BE2C (cell line): Measurements from ENCODE around the gene CACNA2D3.
A peak's percentile ranks its signal among the peaks of the same experiment; 100 is the strongest.

Experiments
- DNase-seq: peaks from one replicate; pipeline ENCODE4 v3.0.0-alpha.2; 2020
- H3K27me3 ChIP-seq: fragments of 250-450 bp; sonication (Bioruptor Pico); 2 replicates; pipeline ENCODE4 v1.5.1; 2020; ENCODE audit warnings: mild to moderate bottlenecking
- H3K36me3 ChIP-seq: fragments of 250-450 bp; sonication (Bioruptor Pico); 2 replicates; pipeline ENCODE4 v1.5.1; 2020; ENCODE audit warnings: mild to moderate bottlenecking
- H3K4me1 ChIP-seq: fragments of 250-450 bp; sonication (Bioruptor Pico); 2 replicates; pipeline ENCODE4 v1.5.1; 2020
- H3K4me3 ChIP-seq: 2 replicates; pipeline ENCODE4 v1.5.1; 2011; ENCODE audit warnings: low read depth, low read length
- H3K9me3 ChIP-seq: fragments of 250-450 bp; sonication (Bioruptor Pico); 2 replicates; pipeline ENCODE4 v1.5.1; 2020
- CTCF ChIP-seq: IDR thresholded peaks from 2 replicates; pipeline ENCODE4 v1.5.1; 2012; ENCODE audit warnings: mild to moderate bottlenecking, low read depth, low read length

The CACNA2D3 gene

GRCh38 chr3:54193093-54193492, 70.7 kb downstream of the CACNA2D3 start:
- H3K27me3 ChIP-seq: no peaks in the 10 kb centered on the region
- H3K36me3 ChIP-seq: no peaks in the 10 kb centered on the region
- TF ChIP-seq CTCF: no peak
- H3K4me3 ChIP-seq: no peak overlapping the region
- H3K4me1 ChIP-seq: no peaks in the 10 kb centered on the region
- H3K9me3 ChIP-seq: no peaks in the 10 kb centered on the region
- no peak for DNase-seq

GRCh38 chr3:54196360-54196991, 74.1 kb downstream of the CACNA2D3 start:
- no peak overlapping the region for H3K4me3 ChIP-seq
- no peaks in the 10 kb centered on the region for H3K9me3 ChIP-seq
- no peaks in the 10 kb centered on the region for H3K36me3 ChIP-seq
- no peak for DNase-seq
- no peak for TF ChIP-seq CTCF
- no peaks in the 10 kb centered on the region for H3K27me3 ChIP-seq
- H3K4me1 ChIP-seq: no peaks in the 10 kb centered on the region

- Histone ChIP-seq H3K9me3 (no peaks in the 10 kb centered on the region), H3K4me3 (no peak overlapping the region), H3K36me3 (no peaks in the 10 kb centered on the region), H3K4me1 (peaks cover 7% of the 10 kb centered on the region; the same call in 1 of the 2 replicates), H3K27me3 (no peaks in the 10 kb centered on the region)
- no peak for DNase-seq
- no peak for TF ChIP-seq CTCF
These were observed 75.2 kb downstream of the CACNA2D3 start for GRCh38 chr3:54197509-54197908.

GRCh38 chr3:54198556-54198955, 76.2 kb downstream of the CACNA2D3 start:
- Histone ChIP-seq H3K4me3 (no peak overlapping the region), H3K36me3 (no peaks in the 10 kb centered on the region), H3K27me3 (no peaks in the 10 kb centered on the region), H3K9me3 (no peaks in the 10 kb centered on the region), H3K4me1 (peaks cover 7% of the 10 kb centered on the region; the same call in 1 of the 2 replicates)
- no peak for TF ChIP-seq CTCF
- peak; percentile 63 for DNase-seq

GRCh38 chr3:54202054-54202453, 79.7 kb downstream of the CACNA2D3 start:
- H3K36me3 ChIP-seq: no peaks in the 10 kb centered on the region
- DNase-seq: no peak
- peaks cover 7% of the 10 kb centered on the region; the same call in 1 of the 2 replicates for H3K4me1 ChIP-seq

More at GRCh38 chr3:54202054-54202453, 79.7 kb downstream of the CACNA2D3 start:
- no peak for TF ChIP-seq CTCF
- Histone ChIP-seq H3K27me3 (no peaks in the 10 kb centered on the region), H3K4me3 (no peak overlapping the region), H3K9me3 (no peaks in the 10 kb centered on the region)
